HG02938 (cell line): ENCODE measurements around the gene ELP5.

ENCODE experiments used
- ATAC-seq: cut with Tn5 transposase; IDR thresholded peaks from one replicate; pipeline ENCODE4 v1.9.1; 2021; ENCODE audit warnings: mild to moderate bottlenecking, moderate library complexity; ENCODE audit not compliant: unreplicated experiment

ELP5 gene

GRCh38 chr17:7251661-7252175 lies 297 bp upstream of the ELP5 start, which contains the start of gene CTDNEP1:
TSS of gene CTDNEP1 (minus strand) at chr17:7251734. CDS start at chr17:7251296, 438 bp downstream.
- ATAC-seq = peak; percentile 89

GRCh38 chr17:7253082-7253481 lies 1.1 kb downstream of the ELP5 start:
- no peak for ATAC-seq

DNA sequence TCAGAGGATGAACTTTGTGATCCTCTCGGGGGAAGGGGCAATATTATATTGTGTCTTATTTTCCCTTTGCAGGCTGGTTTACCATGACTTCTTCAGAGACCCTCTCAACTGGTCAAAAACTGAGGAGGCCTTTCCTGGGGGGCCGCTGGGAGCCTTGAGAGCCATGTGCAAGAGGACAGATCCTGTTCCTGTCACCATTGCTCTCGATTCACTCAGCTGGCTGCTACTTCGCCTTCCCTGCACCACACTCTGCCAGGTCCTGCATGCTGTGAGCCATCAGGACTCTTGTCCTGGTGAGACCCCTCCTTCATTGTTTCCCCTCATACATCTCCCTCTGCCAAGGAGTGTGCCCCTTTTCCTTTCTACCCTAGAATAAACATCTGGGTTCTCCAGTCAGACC lies 2.5 kb downstream of the ELP5 start:
- no peak for ATAC-seq

DNA sequence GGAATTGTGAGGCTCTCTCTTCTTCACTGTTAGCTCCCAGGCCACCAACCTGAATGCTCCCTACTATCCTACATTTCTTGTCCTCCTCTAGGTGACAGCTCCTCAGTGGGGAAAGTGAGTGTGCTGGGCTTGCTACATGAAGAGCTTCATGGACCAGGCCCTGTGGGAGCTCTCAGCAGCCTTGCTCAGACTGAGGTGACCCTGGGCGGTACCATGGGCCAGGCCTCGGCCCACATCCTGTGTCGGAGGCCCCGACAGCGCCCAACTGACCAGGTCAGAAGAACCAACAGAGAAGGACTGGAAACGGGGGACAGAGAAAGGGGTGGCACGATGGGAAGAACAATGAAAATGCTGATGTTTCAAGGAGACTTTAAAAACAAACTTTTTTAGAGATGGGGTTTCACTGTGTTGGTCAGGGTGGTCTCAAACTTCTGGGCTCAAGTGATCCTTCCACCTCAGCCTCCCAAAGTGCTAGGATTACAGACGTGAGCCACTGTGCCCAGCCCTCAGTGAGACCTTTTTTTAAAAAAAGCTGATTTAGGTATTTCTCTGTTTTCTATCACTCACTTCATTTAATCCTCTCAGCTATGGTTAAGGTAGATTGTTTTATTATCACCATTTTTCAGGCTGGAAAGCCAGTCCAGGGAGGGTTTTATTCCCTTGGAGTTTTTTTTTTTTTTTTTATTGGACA lies 4.9 kb downstream of the ELP5 start:
- no peak for ATAC-seq

DNA sequence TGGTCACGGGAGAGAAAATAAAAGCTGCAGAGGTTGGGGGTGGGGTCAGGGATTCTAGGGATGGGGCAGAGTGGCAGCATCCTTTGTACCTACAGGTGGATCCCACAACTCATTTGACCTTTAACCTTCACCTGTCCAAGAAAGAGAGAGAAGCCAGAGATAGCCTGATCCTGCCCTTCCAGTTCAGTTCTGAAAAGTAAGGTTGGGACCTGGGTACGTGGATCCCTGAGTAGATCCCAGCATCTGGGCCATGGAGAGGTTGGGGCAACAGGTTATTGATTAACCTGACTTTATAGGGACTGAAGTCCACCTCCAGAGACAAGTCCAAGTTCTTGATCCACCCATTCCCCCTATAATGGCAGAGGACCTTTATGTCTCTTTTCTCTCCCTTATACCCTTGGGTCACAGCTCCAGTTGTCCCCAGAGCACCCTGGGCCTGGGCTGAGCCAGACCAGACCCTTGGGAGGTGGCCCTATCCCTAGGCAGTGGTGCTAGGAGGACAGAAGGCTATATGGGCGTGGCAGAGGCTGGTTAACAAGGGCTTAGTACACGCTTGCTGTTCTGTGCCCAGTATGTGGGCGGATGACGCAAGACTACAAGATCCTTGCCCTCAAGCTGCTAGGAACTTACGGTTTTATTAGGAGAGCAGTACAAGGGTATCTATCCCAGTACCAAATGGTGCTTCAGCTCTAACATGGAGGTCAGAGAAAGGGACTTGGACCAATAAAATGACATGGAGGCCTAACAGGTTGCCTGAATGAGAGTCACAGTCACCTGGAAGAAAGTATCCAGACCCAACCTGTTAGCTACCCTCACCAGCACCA lies 6.9 kb downstream of the ELP5 start:
- no peak for ATAC-seq

GRCh38 chr17:7259555-7259889 lies 7.5 kb downstream of the ELP5 start:
- ATAC-seq = no peak

GRCh38 chr17:7260151-7260550 lies 8.1 kb downstream of the ELP5 start:
- ATAC-seq = no peak

GRCh38 chr17:7260651-7261378 lies 8.8 kb downstream of the ELP5 start:
- no peak for ATAC-seq

GRCh38 chr17:7261379-7262191 lies 9.6 kb downstream of the ELP5 start:
- no peak for ATAC-seq

DNA sequence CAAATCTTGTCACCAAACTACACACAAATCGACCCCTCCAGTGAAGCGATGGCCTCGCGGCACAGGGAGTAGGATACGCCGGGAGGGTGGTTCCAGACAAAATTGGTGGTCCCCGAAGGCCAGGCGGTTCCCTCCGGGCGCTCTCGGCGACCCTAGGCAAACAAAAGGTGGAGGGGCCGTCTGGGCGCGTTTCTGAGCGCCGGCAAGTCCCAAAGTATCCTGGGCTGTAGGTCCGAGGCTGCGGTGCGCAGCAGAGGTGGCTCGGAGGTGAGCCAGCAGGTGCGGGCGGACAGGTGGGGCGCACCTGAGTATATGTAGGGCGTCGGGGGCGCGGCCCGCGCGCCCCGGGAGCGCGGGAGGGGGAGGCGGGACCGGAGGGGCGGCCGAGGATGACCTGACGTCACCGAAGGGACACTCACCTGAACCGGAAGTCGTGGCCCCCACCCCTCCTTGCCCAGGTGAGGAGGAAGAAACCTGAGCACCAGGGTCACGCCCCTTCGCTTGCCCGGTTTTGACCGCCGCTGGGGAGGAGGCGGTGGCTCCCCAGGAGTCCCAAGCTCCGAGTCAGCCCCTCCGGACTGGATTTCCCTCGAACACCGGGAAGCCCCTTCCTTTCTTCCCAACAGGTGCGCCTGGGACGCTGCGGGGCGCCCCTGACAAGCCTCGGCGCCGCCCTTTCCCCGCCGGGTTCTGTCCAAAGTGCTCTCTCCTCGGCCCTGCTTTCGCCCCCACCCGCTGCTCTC lies 10.3 kb downstream of the ELP5 start, which contains the start of gene CLDN7:
CLDN7 (minus strand) TSS at position 287 of the 743 bp plus-strand sequence. CDS start 435 bp downstream, outside the sequence.
- no peak for ATAC-seq

GRCh38 chr17:7262935-7263800 lies 11.2 kb downstream of the ELP5 start:
- no peak for ATAC-seq

- no peak for ATAC-seq
Measured at GRCh38 chr17:7263801-7264078, 11.7 kb downstream of the ELP5 start.

DNA sequence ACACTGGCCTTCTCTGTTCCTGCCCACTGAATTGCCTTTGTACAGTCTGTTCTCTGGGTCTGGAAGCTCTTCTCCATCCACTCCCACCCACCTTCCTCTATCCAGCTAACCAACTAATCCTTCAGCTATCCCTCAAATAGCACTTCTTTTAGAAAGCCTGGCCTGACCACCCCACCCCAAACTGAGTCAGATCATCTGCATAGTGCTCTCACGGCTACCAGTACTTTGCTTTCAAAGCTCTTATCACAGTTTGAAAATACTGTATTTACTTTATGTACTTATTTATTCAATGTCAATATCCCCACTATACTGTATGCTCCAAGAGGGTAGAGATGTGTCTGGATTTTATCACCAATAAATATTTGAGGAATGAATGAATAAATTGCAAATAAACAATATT lies 14.8 kb downstream of the ELP5 start:
- no peak for ATAC-seq

DNA sequence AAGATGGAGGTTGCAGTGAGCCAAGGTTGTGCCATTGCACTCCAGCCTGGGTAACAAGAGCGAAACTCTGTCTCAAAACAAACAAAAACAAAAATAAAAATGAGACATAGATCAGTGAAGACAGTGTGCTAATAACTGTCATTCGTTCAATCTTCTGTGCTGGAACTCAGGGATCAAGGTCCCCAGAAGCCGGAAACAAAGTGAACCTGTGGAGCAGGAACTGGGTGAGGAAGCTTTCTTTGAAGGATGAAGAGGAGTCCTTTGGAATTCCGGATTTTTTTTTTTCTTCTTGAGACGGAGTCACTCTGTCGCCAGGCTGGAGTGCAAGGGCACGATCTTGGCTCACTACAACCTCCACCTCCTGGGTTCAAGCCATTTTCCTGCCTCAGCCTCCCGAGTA lies 27.4 kb downstream of the ELP5 start:
- no peak for ATAC-seq

- ATAC-seq = peak; percentile 61
Measured at GRCh38 chr17:7280519-7281073, 28.6 kb downstream of the ELP5 start.

- ATAC-seq = peak; percentile 43
Measured at GRCh38 chr17:7281074-7281952, 29.3 kb downstream of the ELP5 start, which contains the start of gene SLC2A4. TSS of gene SLC2A4 (plus strand) at chr17:7281718. CDS start at chr17:7281935, 217 bp downstream.

- ATAC-seq = no peak
Measured at GRCh38 chr17:7281953-7282751, 30.1 kb downstream of the ELP5 start.
